Neural cell (in vitro differentiated cells): ENCODE data around the gene GPRIN3.

Source experiments
- CTCF ChIP-seq: fragments of 450-650 bp; IDR thresholded peaks from 2 replicates; pipeline ENCODE4 v1.5.1; 2014; ENCODE audit warnings: antibody characterized with exemption, mild to moderate bottlenecking, moderate library complexity; ENCODE audit not compliant: poor library complexity, severe bottlenecking
- EP300 ChIP-seq: fragments of 450-650 bp; conservative IDR thresholded peaks from 2 replicates; pipeline ENCODE4 v1.6.1; 2014; ENCODE audit warnings: antibody characterized with exemption, mild to moderate bottlenecking, moderate library complexity; ENCODE audit not compliant: poor library complexity, severe bottlenecking
- EZH2 ChIP-seq: fragments of 200-600, 300-800 bp; shearing (Covaris generic), sonication (generic); IDR thresholded peaks from 2 replicates; pipeline ENCODE4 v1.6.1; 2014; ENCODE audit warnings: antibody characterized with exemption, low read length, borderline replicate concordance, mild to moderate bottlenecking; ENCODE audit not compliant: insufficient read depth, poor library complexity, severe bottlenecking
- MXI1 ChIP-seq: fragments of 450-650 bp; conservative IDR thresholded peaks from 2 replicates; pipeline ENCODE4 v1.6.1; 2014; ENCODE audit warnings: antibody characterized with exemption, mild to moderate bottlenecking; ENCODE audit not compliant: poor library complexity, severe bottlenecking
- POLR2AphosphoS5 ChIP-seq: IDR thresholded peaks from 2 replicates; pipeline ENCODE4 v1.6.1; 2012
- RAD21 ChIP-seq: fragments of 450-650 bp; conservative IDR thresholded peaks from 2 replicates; pipeline ENCODE4 v1.6.1; 2014; ENCODE audit warnings: antibody characterized with exemption, mild to moderate bottlenecking, moderate library complexity
- TAF1 ChIP-seq: IDR thresholded peaks from 2 replicates; pipeline ENCODE4 v1.6.1; 2012; ENCODE audit warnings: low read depth

GRCh38 chr4:89230271-89230670 is 77.3 kb downstream of the GPRIN3 start:
- TF ChIP-seq MXI1, result no peak
- no peak for TF ChIP-seq EP300
- TF ChIP-seq EZH2, result no peak
- no peak for TF ChIP-seq CTCF
- no peak for TF ChIP-seq RAD21
- TF ChIP-seq TAF1, result no peak
- no peak for TF ChIP-seq POLR2AphosphoS5
